ENCODE data around the gene PNKP.

The PNKP gene

DNA sequence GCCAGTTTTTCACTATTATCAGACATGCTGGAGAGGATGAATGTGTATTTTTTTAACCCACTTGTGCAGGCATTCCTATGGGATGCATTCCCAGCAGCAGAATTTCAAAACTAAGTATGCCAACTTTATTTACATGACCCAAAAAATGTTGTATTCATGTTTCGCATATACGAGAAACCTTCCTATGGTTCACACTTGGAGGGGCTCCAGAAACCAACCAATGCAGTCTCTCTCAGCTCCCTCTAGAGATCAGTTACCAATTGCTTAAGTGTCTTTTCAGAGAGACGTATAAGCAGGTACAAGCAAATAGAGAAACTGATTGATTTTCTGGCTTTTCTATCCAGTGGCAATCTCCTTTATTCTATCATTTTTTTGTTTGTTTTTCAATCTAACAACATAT is 22.0 kb downstream of the PNKP start:
- no peak overlapping the region for H3K4me3 ChIP-seq (ENCODE audit: insufficient read depth, low read depth, low read length, poor library complexity, severe bottlenecking)
- H3K27me3 ChIP-seq (replicated peaks; ENCODE audit: control insufficient read depth, insufficient read depth, low read length, poor library complexity, severe bottlenecking) = no peaks in the 10 kb centered on the region
- no peaks in the 10 kb centered on the region for H3K36me3 ChIP-seq (ENCODE audit: control insufficient read depth, insufficient read depth, low read length)
- no peak for DNase-seq
- no peaks in the 10 kb centered on the region for H3K9me3 ChIP-seq (ENCODE audit: control insufficient read depth, low read length)
- H3K4me1 ChIP-seq (ENCODE audit: control insufficient read depth, insufficient read depth, low read length, poor library complexity, severe bottlenecking) = no peaks in the 10 kb centered on the region
- no peak overlapping the region for H3K27ac ChIP-seq (ENCODE audit: insufficient read depth, low read length, poor library complexity, severe bottlenecking)

DNA sequence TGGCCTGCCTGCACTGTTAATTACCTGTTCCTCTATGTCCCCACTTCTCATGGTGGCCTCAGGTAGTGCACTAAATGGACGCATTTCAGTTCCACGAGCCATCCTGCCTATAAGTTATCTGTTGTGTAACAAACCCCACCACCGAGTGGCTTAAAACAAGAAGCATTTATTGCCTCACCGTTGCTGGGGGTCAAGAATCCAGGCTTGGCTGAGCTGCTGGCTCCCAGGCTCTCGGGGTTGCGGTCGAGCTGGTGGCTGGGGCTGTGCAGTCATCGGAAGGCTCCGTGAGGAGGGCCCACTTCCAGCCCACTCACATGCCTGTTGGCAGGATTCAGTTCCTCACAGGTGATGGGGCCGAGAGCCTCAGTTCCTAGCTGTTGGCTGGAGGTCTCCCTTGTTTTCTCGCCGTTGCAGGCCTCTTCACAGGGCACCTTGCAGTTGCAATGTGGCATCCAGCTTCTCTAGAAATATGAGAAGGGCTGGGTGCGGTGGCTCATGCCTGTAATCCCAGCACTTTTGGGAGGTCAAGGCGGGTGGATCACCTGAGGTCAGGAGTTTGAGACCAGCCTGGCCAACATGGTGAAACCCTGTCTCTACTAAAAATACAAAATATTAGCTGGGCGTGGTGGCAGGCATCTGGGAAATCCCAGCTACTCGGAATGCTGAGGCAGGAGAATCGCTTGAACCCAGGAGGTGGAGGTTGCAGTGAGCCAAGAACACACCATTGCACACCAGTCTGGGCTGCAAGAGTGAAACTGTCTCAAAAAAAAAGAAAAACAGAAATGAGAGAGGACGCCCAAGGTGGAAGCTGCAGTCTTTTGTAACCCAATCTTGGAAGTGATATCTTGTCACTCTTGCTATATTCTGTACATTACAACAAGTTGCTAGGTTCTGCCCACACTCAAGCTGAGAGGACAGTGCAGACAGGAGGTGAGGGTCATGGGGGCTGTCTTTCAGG is 23.0 kb downstream of the PNKP start:
- Histone ChIP-seq H3K4me1 (ENCODE audit: control insufficient read depth, insufficient read depth, low read length, poor library complexity, severe bottlenecking) (no peaks in the 10 kb centered on the region), H3K4me3 (ENCODE audit: insufficient read depth, low read depth, low read length, poor library complexity, severe bottlenecking) (no peak overlapping the region), H3K27me3 (replicated peaks; ENCODE audit: control insufficient read depth, insufficient read depth, low read length, poor library complexity, severe bottlenecking) (no peaks in the 10 kb centered on the region), H3K9me3 (ENCODE audit: control insufficient read depth, low read length) (no peaks in the 10 kb centered on the region), H3K27ac (ENCODE audit: insufficient read depth, low read length, poor library complexity, severe bottlenecking) (no peak overlapping the region), H3K36me3 (ENCODE audit: control insufficient read depth, insufficient read depth, low read length) (no peaks in the 10 kb centered on the region)
- DNase-seq = no peak

DNA sequence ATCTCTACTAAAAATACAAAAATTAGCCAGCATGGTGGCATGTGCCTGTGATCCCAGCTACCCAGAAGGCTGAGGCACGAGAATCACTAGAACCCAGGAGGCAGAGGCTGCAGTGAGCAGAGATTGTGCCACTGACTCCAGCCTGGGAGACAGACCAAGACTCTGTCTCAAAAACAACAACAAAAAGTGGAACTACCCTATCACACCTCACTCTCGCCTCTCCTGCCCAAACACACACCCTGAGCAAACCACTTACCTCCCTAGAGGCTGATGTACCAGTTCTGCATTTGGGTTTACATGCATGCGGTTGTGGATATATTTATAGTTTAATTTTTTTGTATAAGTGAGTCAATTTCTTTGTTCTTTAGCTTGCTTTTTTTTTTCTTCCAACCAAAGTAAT is 24.1 kb downstream of the PNKP start:
- no peak for DNase-seq
- Histone ChIP-seq H3K27ac (ENCODE audit: insufficient read depth, low read length, poor library complexity, severe bottlenecking) (no peak overlapping the region), H3K4me1 (ENCODE audit: control insufficient read depth, insufficient read depth, low read length, poor library complexity, severe bottlenecking) (no peaks in the 10 kb centered on the region), H3K4me3 (ENCODE audit: insufficient read depth, low read depth, low read length, poor library complexity, severe bottlenecking) (no peak overlapping the region), H3K36me3 (ENCODE audit: control insufficient read depth, insufficient read depth, low read length) (peaks cover 4% of the 10 kb centered on the region), H3K27me3 (replicated peaks; ENCODE audit: control insufficient read depth, insufficient read depth, low read length, poor library complexity, severe bottlenecking) (no peaks in the 10 kb centered on the region), H3K9me3 (ENCODE audit: control insufficient read depth, low read length) (no peaks in the 10 kb centered on the region)

DNA sequence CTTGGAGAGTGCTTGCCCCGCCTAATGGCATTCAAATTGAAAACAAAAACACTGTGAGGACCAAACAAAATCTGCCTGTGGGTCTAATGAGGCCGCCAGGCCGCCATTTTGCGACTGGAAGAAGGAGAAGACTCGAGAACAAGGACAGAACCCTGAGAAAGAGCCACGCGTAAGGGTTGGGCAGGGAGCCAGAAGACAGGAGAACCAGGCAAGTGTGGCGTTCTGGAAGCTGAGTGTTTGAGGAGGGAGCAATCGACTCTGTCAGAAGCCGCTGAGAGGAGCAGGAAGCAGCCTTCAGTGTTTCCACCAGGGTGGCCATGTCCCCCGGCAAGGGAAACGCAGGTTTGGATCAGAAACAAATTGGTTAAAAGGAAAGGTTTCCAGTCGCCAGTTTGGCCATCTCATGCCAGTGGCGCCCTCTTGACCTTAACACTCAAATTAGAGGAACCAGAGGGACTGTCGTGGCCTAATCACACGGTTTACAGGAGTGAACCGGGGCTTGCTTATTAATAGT is 26.6 kb downstream of the PNKP start:
- Histone ChIP-seq H3K4me1 (ENCODE audit: control insufficient read depth, insufficient read depth, low read length, poor library complexity, severe bottlenecking) (no peaks in the 10 kb centered on the region), H3K9me3 (ENCODE audit: control insufficient read depth, low read length) (no peaks in the 10 kb centered on the region), H3K36me3 (ENCODE audit: control insufficient read depth, insufficient read depth, low read length) (peaks cover 26% of the 10 kb centered on the region), H3K4me3 (ENCODE audit: insufficient read depth, low read depth, low read length, poor library complexity, severe bottlenecking) (no peak overlapping the region), H3K27me3 (replicated peaks; ENCODE audit: control insufficient read depth, insufficient read depth, low read length, poor library complexity, severe bottlenecking) (no peaks in the 10 kb centered on the region), H3K27ac (ENCODE audit: insufficient read depth, low read length, poor library complexity, severe bottlenecking) (no peak overlapping the region)
- DNase-seq = no peak

DNA sequence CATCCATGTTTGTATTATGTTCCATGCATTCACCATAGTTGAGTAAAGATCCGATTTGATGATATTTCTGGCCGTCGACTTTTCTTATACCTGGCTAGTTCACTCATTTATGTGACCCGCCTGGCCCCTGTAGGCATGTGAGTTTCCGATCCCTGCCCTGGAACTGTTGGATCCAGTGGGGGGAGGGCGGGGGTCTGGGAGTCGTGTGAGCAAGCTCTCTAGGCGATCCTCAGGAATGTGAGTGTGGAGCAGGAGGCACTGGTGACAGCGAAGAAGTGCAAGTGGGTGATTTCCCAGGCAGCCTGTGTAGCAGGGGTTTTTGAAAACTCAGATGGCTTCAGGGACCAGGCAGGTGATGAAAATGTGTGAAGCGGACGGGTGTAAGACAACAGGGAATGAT is 27.1 kb downstream of the PNKP start:
- peaks cover 30% of the 10 kb centered on the region for H3K36me3 ChIP-seq (ENCODE audit: control insufficient read depth, insufficient read depth, low read length)
- no peaks in the 10 kb centered on the region for H3K27me3 ChIP-seq (replicated peaks; ENCODE audit: control insufficient read depth, insufficient read depth, low read length, poor library complexity, severe bottlenecking)
- no peak for DNase-seq
- no peaks in the 10 kb centered on the region for H3K4me1 ChIP-seq (ENCODE audit: control insufficient read depth, insufficient read depth, low read length, poor library complexity, severe bottlenecking)
- no peak overlapping the region for H3K27ac ChIP-seq (ENCODE audit: insufficient read depth, low read length, poor library complexity, severe bottlenecking)
- H3K9me3 ChIP-seq (ENCODE audit: control insufficient read depth, low read length) = no peaks in the 10 kb centered on the region
- H3K4me3 ChIP-seq (ENCODE audit: insufficient read depth, low read depth, low read length, poor library complexity, severe bottlenecking) = no peak overlapping the region

DNA sequence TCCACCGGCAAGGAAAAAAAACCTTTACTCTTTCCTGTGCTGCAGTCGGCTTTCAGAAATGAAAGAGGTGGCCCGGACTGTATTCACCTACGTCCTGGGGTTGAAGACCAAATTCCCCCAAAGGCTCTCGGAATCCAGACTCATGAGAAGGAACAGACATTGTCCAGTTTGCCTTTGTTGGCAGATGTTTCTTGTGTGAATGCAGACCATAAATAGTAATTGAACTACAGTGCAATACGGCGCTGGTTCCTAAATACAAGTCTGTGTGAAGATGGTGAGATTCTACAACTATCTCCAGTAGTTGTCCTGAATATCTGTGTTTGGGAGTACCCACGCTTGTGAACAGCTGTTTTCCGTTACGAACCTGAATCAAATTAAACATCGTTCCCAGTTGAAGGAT is 27.7 kb downstream of the PNKP start:
- DNase-seq = no peak
- no peak overlapping the region for H3K4me3 ChIP-seq (ENCODE audit: insufficient read depth, low read depth, low read length, poor library complexity, severe bottlenecking)
- no peaks in the 10 kb centered on the region for H3K27me3 ChIP-seq (replicated peaks; ENCODE audit: control insufficient read depth, insufficient read depth, low read length, poor library complexity, severe bottlenecking)
- H3K4me1 ChIP-seq (ENCODE audit: control insufficient read depth, insufficient read depth, low read length, poor library complexity, severe bottlenecking) = no peaks in the 10 kb centered on the region
- H3K9me3 ChIP-seq (ENCODE audit: control insufficient read depth, low read length) = no peaks in the 10 kb centered on the region
- peaks cover 36% of the 10 kb centered on the region for H3K36me3 ChIP-seq (ENCODE audit: control insufficient read depth, insufficient read depth, low read length)
- no peak overlapping the region for H3K27ac ChIP-seq (ENCODE audit: insufficient read depth, low read length, poor library complexity, severe bottlenecking)

DNA sequence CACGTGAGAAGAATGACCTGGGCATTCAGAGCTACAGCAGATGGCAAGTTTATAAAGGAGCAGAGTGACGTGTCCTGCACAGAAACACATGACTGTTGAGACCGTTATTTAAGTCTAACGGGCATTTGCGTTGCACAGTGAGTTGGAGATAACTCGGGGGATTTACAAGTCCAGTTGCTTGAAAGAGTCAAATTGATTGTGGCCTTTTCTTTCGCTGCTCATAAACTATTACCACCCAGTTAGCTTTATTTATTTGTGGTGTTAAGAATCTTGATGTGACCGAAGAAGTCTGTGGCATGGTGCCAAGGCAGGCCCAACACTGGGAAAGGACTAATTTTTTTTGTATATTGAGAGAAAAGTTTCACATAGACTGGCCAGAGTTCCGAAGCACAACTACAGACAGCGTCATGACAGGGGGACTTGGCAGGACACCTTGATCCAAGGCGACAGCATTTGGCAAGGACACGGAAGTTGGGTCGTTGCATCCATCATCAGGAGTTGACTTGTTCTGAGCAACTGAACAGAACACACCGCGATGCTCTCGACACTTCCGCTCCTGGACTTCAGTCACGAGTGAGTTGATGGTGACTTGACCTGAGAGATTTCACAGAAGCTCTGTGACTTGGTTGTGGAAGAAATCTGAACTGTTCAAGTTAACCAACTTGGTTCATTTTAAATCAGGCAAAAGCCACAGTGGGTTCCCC is 28.3 kb downstream of the PNKP start:
- no peaks in the 10 kb centered on the region for H3K4me1 ChIP-seq (ENCODE audit: control insufficient read depth, insufficient read depth, low read length, poor library complexity, severe bottlenecking)
- peaks cover 43% of the 10 kb centered on the region for H3K36me3 ChIP-seq (ENCODE audit: control insufficient read depth, insufficient read depth, low read length)
- no peak overlapping the region for H3K4me3 ChIP-seq (ENCODE audit: insufficient read depth, low read depth, low read length, poor library complexity, severe bottlenecking)
- no peaks in the 10 kb centered on the region for H3K27me3 ChIP-seq (replicated peaks; ENCODE audit: control insufficient read depth, insufficient read depth, low read length, poor library complexity, severe bottlenecking)
- no peaks in the 10 kb centered on the region for H3K9me3 ChIP-seq (ENCODE audit: control insufficient read depth, low read length)
- no peak for DNase-seq
- no peak overlapping the region for H3K27ac ChIP-seq (ENCODE audit: insufficient read depth, low read length, poor library complexity, severe bottlenecking)

DNA sequence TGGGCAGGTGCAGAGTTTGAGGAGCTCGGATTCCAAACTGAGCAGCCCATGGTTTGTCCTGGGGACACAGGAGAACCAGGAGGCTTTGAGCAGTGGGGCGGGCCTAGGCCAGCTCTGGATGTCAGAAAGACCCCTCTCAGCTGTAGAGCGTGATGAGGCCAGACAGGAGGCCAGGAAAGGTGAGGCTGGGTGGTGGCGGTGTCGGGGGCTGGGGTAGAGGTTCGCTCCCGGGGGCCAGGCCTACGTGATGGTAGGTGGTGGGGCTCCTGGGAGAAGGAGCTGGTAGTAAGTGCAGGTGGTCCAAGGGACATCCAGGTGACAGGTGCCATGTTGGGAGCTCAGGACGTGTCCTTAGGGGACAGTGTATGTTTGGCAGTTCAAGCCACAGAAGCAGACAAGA is 30.0 kb downstream of the PNKP start:
- DNase-seq = no peak
- no peaks in the 10 kb centered on the region for H3K9me3 ChIP-seq (ENCODE audit: control insufficient read depth, low read length)
- H3K36me3 ChIP-seq (ENCODE audit: control insufficient read depth, insufficient read depth, low read length) = peaks cover 57% of the 10 kb centered on the region

DNA sequence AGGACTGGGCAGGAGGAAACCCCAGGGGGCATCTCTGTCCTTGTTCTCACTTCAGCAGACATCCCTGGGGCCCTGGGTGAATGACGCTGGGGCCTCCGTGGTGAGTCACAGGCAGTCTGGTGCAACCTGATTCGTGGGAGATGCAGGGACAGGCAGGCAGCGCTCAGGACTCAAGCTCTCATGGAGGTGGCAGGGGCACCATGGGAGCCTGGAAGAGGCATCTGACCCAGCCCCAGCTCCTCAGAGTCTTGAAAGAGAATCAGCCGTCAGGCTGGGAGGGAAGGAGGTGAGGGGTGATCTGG is 30.4 kb downstream of the PNKP start:
- H3K9me3 ChIP-seq (ENCODE audit: control insufficient read depth, low read length) = no peaks in the 10 kb centered on the region
- no peaks in the 10 kb centered on the region for H3K27me3 ChIP-seq (replicated peaks; ENCODE audit: control insufficient read depth, insufficient read depth, low read length, poor library complexity, severe bottlenecking)
- H3K4me1 ChIP-seq (ENCODE audit: control insufficient read depth, insufficient read depth, low read length, poor library complexity, severe bottlenecking) = no peaks in the 10 kb centered on the region
- H3K4me3 ChIP-seq (ENCODE audit: insufficient read depth, low read depth, low read length, poor library complexity, severe bottlenecking) = no peak overlapping the region
- DNase-seq = no peak
- H3K27ac ChIP-seq (ENCODE audit: insufficient read depth, low read length, poor library complexity, severe bottlenecking) = no peak overlapping the region
- H3K36me3 ChIP-seq (ENCODE audit: control insufficient read depth, insufficient read depth, low read length) = peaks cover 61% of the 10 kb centered on the region

More for the DNA sequence above, 30.0 kb downstream of the PNKP start:
- Histone ChIP-seq H3K27me3 (replicated peaks; ENCODE audit: control insufficient read depth, insufficient read depth, low read length, poor library complexity, severe bottlenecking) (no peaks in the 10 kb centered on the region), H3K4me1 (ENCODE audit: control insufficient read depth, insufficient read depth, low read length, poor library complexity, severe bottlenecking) (no peaks in the 10 kb centered on the region), H3K27ac (ENCODE audit: insufficient read depth, low read length, poor library complexity, severe bottlenecking) (no peak overlapping the region), H3K4me3 (ENCODE audit: insufficient read depth, low read depth, low read length, poor library complexity, severe bottlenecking) (no peak overlapping the region)
